Measurements from ENCODE around the gene KLHL10.
"Not testable (repeated sequence)": the region's sequence is repeated elsewhere in the genome, so short reads cannot be mapped to it uniquely, and the experiment has no call there.

KLHL10 gene

DNA sequence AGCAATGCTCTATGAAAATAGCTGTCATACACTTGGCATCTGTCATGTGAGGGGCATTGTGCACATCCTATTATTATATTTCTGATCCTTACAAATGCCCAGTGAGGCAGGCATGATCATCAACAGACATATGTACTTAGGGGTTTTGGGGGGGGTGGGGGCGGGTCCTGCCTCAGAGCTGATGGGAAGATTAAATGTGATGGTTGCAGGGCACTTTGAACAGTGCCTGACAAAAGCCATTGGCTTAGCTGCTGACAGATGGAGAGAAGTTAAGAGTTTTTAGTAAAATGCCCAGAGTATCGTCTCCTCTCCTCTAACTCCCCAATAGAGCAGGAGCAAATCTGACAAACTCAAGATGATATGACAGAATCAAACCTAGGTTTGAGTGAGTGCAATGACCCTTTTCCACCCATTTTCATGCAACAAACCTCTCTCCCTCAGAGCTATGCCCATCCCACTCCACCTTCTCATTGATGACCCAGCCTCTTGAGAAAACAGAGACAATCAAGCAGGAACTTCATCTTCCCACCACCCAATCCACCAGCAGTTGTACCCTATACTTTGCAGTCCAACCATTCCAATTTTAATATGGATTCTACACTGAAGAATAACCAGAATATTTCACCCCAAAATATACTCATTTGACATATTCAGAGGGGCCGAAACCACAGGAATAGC, 22.8 kb downstream of the KLHL10 start:
- no peak for DNase-seq

- DNase-seq, result peak in 4 of 5 experiments; percentile 2 to 88 (median 20)
Measured at GRCh38 chr17:41863074-41863848, 25.6 kb downstream of the KLHL10 start.

GRCh38 chr17:41864498-41864835, 26.8 kb downstream of the KLHL10 start:
- peak in 1 of 5 experiments; percentile 57 for DNase-seq

DNA sequence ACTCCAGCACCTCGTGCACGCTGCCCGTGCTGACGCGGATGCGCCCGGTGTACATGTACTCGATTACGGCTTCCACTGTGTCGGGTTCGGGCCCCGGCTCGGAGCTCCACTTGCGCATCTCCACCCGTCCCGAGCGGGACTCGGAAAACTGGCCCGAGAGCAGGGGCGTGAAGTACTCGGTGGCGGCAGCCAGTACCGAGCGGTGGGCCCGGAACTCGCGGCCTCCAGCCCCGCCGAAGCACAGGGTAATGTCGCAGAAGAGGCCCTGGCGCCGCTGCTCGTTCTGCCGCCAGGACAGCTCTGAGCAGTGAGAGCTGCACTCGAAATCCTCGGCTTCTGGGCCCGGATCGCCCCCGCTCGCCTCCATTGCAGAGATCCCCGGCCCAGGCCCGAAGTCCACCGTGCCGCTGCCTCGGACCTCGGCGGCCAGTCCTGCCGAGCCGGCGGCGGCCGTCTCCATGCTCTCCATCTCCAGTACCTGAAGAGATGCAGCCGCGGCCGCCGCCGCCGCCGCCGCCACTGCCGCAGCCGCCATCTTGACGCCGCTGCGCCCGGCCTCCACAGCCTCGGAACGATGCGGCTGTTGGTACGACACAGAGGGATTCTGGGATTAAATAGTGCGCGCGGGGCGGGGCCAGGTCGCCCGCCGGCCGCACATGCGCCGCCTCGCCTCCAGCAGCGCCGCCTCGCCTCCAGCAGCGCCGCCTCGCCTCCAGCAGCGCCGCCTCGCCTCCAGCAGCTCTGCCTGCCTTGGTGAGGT, 27.4 kb downstream of the KLHL10 start, which contains the start of gene KLHL11:
Gene KLHL11, minus strand, starts transcription at position 588 of the 760 bp plus-strand sequence. Its CDS starts 53 bp downstream, at position 535.
- DNase-seq, result peak; percentile 76 to 94 (median 82)

DNA sequence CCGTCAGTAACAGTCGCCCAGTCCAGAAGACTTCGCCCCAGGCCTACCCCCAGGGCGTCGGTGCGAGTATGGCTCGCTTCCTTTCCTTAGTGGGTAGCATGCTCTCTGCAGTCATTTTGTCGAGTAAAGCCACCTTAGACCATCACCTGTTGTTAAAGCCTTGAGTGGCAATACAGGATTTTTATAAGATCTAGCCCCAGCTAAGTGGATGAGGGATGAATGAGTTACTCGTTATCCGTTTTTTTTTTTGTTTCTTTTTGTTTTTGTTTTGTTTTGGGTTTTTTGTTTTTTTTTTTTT, 27.9 kb downstream of the KLHL10 start:
- DNase-seq, result no peak

DNA sequence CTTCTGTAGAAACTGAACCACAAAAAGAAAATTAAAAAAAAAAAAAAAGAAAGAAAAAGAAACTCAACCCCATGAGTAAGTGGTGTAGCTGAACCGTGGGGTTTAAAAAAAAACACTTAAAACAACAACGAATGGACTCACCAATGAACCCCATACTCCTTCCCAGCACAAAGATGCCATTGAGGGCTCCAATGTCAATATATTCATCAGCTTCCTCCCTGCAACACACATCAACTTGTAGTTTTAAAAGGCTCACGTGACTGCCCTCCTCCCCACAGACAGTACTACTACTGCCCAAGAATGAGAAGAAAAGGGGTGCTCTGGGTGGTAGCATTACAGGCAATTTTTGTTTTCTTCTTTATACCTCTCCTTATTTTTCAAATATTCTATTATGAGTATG, 30.9 kb downstream of the KLHL10 start:
- DNase-seq, result peak in 1 of 5 experiments; percentile 66

DNA sequence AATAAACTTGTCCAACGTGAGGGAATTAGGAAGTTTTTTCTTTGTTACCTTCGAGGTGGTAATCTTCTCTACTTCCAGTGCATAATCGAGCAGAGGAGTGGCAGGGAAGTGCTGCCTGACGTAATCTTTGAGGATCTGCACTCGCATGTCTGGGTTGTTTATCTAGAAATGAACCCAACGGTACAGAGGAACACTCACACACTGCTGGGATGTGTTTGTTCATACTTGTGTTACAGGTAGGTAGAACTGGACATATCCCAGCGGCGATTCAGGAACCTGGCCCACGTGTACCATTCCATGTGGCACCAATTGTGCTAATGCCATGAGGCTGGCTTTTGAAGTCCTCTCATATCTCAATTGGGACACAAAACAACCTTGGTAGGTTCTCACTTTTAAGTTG, 31.8 kb downstream of the KLHL10 start:
- peak in 1 of 5 experiments; percentile 31 for DNase-seq

DNA sequence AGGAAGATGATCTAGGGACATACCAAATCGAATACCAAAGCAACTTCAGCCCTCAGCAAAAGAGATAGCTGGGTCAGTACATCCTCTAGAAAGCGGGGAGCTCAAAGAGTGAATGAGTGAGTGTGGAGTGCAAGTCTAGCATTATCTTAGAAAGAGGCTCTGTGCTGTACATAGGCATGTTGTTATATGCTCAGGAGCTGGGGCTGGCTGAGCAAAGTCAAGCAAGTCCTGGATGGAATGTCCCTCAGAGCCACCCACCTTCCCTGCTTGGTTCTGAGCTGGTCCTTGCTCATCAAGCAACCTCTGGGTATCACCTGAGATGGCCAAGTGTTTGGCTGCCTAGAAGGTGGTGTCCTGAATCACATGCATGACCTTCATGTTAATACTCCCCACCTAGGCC, 32.5 kb downstream of the KLHL10 start:
- no peak for DNase-seq

GRCh38 chr17:41870627-41871026, 33.0 kb downstream of the KLHL10 start:
- no peak for DNase-seq

DNA sequence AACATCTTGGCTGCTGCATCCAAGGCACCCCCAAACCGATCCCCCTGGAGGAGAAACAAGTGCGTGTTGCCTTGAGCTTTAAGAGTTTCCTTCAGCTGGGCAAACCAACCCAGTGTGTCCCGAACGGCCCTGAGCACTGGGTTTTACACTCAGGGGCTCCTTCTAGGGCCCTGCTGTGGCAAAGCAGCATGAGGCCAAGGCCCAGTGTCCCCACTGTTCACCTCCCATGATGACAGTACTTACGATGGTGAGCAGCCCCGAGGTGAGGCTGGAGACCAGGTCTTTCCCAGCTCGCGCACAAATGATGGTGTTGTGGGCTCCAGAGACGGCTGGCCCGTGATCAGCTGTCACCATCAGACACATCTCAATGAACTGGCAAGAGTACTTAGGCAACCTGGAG, 34.2 kb downstream of the KLHL10 start:
- no peak for DNase-seq

DNA sequence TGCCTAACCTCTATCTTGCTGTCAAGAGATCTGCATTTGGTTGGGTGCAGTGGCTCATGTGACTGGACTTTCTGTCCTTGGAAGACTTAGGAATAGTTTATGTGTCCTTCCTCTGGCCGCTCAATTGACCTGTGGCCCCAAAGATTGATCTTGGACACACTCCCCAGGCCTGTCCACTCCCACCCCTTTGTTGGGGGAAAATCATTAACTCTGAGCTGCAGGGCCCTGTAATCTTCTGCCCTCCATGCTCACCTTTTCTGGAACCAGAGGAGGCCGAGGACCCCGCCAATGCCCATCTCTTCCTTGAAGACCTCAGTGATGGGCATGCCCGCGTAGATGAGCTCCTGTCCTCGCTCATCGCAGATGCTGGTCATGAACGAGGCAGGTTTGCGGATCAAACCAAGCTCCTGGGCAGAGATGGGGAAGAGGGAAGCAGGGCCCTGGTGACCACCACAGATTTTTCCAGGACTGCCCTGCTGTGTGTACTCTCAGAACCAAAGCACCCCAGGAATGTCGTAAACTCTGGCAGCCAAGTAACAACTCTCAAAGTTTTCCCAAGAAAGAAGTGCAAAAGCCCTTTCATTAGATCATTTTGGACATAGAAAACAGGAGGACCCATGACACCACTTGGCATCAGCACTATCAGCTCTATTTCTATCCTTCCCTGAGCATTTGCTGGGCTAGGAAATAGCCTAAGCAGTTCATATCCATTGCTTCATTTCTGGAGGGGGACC, 36.1 kb downstream of the KLHL10 start:
- no peak for DNase-seq

DNA sequence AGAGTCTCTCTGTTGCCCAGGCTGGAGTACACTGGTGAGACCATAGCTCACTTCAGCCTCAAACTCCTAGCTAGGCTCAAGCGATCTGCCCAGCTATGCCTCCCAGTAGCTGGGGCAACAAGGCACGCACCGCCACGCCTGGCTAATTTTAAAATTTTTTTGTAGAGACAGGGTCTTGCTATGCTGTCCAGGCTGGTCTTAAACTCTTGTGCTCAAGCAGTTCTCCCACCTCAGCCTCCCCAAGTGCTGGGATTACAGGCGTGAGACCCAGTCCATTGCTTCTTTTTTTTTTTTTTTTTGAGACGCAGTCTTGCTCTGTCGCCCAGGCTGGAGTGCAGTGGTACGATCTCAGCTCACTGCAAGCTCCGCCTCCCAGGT, 36.7 kb downstream of the KLHL10 start:
- not testable (repeated sequence) for DNase-seq

- DNase-seq, result no peak
Measured at GRCh38 chr17:41880130-41880529, 42.5 kb downstream of the KLHL10 start.

GRCh38 chr17:41882756-41883155, 45.1 kb downstream of the KLHL10 start:
- no peak for DNase-seq

DNA sequence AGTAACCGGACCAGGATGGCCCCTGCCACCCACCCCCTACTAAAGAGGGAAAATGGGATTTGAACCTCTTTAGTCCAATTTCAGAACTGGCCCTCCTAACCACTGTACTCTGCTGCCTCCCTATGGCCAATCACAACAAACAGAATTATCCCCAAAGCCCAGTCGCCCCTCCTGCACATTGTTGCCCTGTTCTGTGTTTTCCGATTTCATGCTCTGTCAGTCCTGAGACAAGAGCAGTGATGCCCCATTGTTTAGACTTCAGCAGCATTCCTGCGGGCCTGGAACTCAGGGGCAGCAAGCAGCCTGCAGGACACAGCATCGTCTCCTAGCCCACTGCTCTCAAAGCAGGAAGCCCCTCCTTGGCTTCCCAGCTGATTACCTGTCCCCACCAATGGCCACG, 48.1 kb downstream of the KLHL10 start:
- DNase-seq, result no peak

- no peak for DNase-seq
Measured at GRCh38 chr17:41888332-41888965, 50.8 kb downstream of the KLHL10 start.

- DNase-seq, result no peak
Measured at GRCh38 chr17:41891135-41892020, 53.8 kb downstream of the KLHL10 start.

GRCh38 chr17:41892021-41892376, 54.4 kb downstream of the KLHL10 start:
- no peak for DNase-seq

DNA sequence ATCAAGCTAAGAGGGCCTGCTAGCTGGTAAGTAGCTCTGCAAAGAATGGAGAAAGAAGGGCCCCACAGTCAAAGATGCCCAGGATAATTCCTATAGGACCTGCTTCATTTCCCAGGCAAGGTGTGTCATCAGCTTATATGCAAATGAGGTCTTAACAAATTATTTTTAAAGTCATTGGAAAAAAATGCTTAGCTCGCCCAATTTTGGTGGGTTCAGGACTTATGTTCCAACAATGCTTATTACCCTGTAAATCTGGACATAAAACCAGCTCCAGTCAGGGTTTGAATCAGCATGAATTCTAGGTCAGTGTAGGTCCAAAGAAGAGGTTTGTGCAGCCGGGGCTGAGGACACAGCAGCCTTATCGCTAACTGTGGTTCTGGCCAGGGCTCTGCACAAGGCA, 55.8 kb downstream of the KLHL10 start:
- DNase-seq, result no peak

DNA sequence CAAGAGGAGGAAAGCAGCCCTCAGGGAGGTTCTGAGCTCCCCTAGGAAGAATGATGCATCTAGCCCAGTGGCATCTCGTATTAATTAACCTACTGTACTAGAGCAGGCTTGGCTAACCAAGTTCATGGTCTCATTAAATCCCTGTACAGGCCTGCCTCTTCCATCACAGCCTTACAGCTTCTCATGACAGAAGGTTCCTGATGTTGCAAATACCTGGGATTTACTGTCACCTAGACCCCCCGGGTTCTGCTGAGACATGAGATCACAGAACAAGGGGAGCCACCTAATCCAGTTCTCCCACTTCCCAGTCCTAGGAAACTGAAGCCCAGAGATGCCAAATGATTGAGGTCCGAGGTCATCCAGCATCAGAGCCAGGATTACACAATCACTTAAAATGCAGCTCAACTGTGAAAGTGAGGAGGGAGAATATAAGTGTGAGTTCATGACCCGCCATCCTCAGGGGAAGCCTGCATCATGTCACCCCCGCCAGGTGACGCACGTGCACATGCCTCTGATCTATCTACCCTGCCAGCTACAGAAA, 57.2 kb downstream of the KLHL10 start:
- DNase-seq, result no peak

DNA sequence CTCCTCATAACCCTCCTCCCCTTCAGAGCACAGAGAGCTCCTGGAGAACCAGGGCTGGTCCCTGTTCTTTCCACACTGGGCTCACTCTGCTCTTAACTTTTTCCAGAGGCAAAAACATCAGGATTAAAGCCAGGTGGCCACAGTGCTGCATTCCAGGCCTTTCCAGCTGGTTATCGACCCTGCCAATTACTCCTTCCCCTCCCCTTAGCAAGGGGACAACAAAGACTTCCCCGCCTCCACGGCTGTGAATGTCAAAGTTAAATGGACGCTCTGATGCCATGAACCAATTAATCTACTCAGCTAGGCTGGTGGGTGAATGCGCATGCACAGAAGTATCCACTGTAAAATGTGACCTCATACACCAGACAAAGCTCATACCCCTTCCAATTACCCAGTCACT, 58.0 kb downstream of the KLHL10 start:
- DNase-seq, result no peak

Data from T-helper 2 cell (primary cell).